A549 treated with GW870086 at 1 μM for 4 hours (cell line): ENCODE results near the gene GNG2. TPM values are rescaled to one million over a fixed set of nuclear protein-coding genes. Genes with fewer than 3 reads are reported as not detected.

Experiments used
- total RNA-seq: library from RNA; stranded (reverse); fragments of 200-300 nt; extraction: Qiagen RNA extraction; gene quantifications from 5 replicates; pipeline ENCODE4 v1.2.3, GENCODE V29; 2022; ENCODE audit warnings: low read depth

The GNG2 gene
- total RNA-seq = 2.8 to 4.2 TPM (median 3.8 TPM) in 5 replicates

DNA sequence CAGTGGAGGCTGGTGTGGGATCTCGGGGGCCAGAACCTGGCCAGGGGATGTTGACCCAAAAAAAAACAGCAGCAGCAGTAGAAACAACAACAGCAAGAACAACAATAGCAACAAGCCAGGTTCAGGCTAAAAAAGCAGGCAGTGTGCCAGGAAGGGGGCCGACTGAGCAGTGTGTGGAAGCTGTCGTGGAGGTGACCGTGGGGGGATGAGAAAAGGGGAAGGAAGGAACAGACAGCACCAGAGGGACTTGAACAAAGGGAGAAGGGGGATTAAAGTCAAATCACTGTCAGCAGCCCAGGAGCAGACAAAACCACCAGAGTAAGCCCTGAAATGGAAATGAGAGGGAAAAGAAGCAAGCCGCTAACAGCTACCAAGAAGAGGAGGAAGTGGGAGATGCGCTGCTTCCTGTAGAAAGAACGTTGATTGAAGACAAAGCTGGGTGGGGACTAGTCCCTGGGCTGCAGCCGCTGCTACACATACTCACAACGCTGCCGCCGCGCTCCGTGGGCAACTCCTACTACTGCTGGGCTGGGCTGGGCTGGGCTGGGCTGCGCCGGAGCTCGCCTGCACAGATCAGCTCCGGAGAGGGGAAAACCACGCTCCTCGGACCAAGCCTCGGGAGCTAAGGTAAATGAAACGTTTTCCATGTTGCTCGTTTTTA is at the start of gene GNG2:
GNG2 (plus strand) TSS at position 449 of the 661 bp plus-strand sequence. CDS start 90,067 bp downstream, outside the sequence.

DNA sequence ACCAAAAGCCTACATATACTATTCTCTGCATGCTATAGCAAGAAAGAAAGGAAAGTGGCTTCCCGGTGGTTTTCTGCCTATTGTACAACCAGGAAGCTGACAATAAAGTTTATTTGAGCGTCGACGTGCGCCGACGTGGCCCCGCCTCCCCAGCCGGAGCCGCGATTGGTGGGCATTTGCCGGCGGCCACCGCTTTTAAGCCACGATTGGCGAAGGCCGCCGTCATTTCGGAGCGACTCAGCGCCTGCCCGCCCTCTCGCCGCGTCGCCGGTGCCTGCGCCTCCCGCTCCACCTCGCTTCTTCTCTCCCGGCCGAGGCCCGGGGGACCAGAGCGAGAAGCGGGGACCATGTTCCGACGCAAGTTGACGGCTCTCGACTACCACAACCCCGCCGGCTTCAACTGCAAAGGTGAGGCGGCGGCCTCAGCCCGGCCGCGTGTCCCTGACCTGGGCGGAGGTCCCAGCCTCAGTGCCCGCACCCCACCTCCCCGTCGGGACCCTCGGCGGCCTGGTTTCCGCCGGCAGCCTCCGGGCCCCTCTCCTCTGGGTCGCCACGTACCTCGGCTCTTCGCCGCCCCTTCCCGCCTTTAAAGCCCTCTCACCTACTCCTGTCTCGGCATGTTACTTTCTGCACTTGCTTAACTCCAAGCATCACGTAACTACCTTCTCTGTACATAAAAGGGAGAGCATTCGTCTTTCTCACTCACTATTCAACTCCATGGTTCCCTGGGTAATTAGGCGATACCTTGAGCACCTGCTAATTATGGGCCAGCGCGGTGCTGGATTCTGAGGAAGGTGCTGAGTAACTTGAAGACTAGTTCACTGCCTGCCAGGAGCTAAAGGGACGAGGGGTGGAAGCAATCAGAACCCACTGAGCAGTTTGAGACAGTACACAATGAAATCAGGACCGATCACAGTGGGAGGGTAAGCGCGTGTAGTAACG is 129.2 kb downstream of the GNG2 start, which contains the start of gene RTRAF:
RTRAF (plus strand) TSS at position 254 of the 942 bp plus-strand sequence; CDS start at position 348, 94 bp downstream.

Other genes with a start within 250 kb of the GNG2 start
- gene FRMD6, start 208.7 kb upstream of the GNG2 start, total RNA-seq = 32.2 to 44.2 TPM (median 38.7 TPM) in 5 replicates
- gene RTRAF, start 128.9 kb downstream of the GNG2 start, total RNA-seq = 253 to 260 TPM (median 256 TPM) in 5 replicates
- 13.3 to 22.6 TPM (median 18.7 TPM) in 5 replicates for gene NID2, start 208.4 kb downstream of the GNG2 start, total RNA-seq